ENCODE measurements around the gene ZBTB37. TPM values are rescaled to one million over a fixed set of nuclear protein-coding genes. Genes with fewer than 3 reads are reported as not detected.
A peak's percentile ranks its signal among the peaks of the same experiment; 100 is the strongest.

Gene ZBTB37
- total RNA-seq = 1 to 10 TPM; 5.8 to 6.7 TPM

- H3K36me3 ChIP-seq = peaks cover 6% of the 10 kb centered on the region
These were observed at the start of gene ZBTB37 for GRCh38 chr1:173868266-173869020. TSS of gene ZBTB37 (plus strand) at chr1:173868380. CDS start at chr1:173870226, 1,846 bp downstream.

GRCh38 chr1:173818459-173818858, 49.7 kb upstream of the ZBTB37 start:
- TF ChIP-seq, protein P1, sequence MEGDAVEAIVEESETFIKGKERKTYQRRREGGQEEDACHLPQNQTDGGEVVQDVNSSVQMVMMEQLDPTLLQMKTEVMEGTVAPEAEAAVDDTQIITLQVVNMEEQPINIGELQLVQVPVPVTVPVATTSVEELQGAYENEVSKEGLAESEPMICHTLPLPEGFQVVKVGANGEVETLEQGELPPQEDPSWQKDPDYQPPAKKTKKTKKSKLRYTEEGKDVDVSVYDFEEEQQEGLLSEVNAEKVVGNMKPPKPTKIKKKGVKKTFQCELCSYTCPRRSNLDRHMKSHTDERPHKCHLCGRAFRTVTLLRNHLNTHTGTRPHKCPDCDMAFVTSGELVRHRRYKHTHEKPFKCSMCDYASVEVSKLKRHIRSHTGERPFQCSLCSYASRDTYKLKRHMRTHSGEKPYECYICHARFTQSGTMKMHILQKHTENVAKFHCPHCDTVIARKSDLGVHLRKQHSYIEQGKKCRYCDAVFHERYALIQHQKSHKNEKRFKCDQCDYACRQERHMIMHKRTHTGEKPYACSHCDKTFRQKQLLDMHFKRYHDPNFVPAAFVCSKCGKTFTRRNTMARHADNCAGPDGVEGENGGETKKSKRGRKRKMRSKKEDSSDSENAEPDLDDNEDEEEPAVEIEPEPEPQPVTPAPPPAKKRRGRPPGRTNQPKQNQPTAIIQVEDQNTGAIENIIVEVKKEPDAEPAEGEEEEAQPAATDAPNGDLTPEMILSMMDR (IDR thresholded peaks at IDR 0.05) = no peak
- Histone ChIP-seq H3K4me1 (peaks cover 3% of the 10 kb centered on the region), H3K27me3 (no peaks in the 10 kb centered on the region), H3K27ac (no peak overlapping the region), H3K4me3 (no peak overlapping the region), H3K36me3 (no peaks in the 10 kb centered on the region), H3K9me3 (no peaks in the 10 kb centered on the region), H3K9ac (ENCODE audit: low read depth in 2 of 2, low read length in 2 of 2) (no peak overlapping the region)
- DNase-seq = no peak
- intact Hi-C loops (cut with DNase I) = no loop called here

More at GRCh38 chr1:173868266-173869020, at the start of gene ZBTB37:
- H3K27me3 ChIP-seq = no peaks in the 10 kb centered on the region
- no peaks in the 10 kb centered on the region for H3K9me3 ChIP-seq
- intact Hi-C loops (cut with DNase I) = loop anchor here (5.0 kb wide), 1 partner anchor 154 kb away; the partner anchor contains the start of gene RC3H1
- TF ChIP-seq, protein P1 (IDR thresholded peaks at IDR 0.05) = no peak
- H3K27ac ChIP-seq = peak within 1 kb of the TSS; percentile 96
- peak; percentile 97 for DNase-seq
- peak within 1 kb of the TSS; percentile 79 for H3K4me3 ChIP-seq
- H3K9ac ChIP-seq (ENCODE audit: low read depth in 2 of 2, low read length in 2 of 2) = peak within 1 kb of the TSS; percentile 71 to 86
- peaks cover 5% of the 10 kb centered on the region for H3K4me1 ChIP-seq

GRCh38 chr1:173821680-173822079, 46.5 kb upstream of the ZBTB37 start:
- Histone ChIP-seq H3K27ac (no peak overlapping the region), H3K4me1 (peaks cover 3% of the 10 kb centered on the region), H3K4me3 (no peak overlapping the region), H3K9ac (ENCODE audit: low read depth in 2 of 2, low read length in 2 of 2) (no peak overlapping the region), H3K36me3 (no peaks in the 10 kb centered on the region), H3K9me3 (no peaks in the 10 kb centered on the region), H3K27me3 (no peaks in the 10 kb centered on the region)
- no peak for DNase-seq
- TF ChIP-seq, protein P1 (IDR thresholded peaks at IDR 0.05) = no peak
- intact Hi-C loops (cut with DNase I) = loop anchor here (5.0 kb wide), 1 partner anchor 389 kb away; no protein-coding TSS in a partner anchor

DNA sequence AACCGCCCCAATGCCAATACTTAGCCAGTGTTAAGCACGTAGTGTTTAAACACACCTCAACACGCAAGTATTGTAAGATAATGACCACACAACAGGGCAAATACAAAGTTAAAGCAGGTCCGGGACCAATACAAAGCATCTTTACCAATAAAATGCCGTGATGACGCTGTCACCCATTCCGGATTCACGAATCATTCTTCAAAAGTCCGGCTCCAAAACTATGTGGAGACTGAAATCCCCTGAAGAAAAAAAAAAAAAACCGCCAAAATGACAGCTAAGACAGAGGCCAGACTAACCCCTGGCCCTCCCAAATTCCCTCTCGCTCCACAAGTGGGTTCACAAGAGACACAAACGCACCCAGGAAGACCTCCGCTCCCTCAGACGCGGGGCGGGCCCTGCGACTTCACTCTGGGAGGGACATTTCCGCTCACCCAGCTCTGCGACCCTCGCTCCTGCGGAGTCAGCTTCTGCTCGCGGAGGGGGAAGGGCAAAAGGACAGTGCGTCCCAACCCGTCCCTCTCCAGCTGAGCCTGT, 44.3 kb upstream of the ZBTB37 start:
- intact Hi-C loops (cut with DNase I) = loop anchor here (5.0 kb wide), 1 partner anchor 392 kb away; no protein-coding TSS in a partner anchor
- H3K9ac ChIP-seq (ENCODE audit: low read depth in 2 of 2, low read length in 2 of 2) = peak overlapping the region; percentile 70 to 94

More for the DNA sequence above, 44.3 kb upstream of the ZBTB37 start:
- no peak for DNase-seq
- Histone ChIP-seq H3K4me1 (peaks cover 3% of the 10 kb centered on the region), H3K36me3 (no peaks in the 10 kb centered on the region), H3K27me3 (no peaks in the 10 kb centered on the region), H3K9me3 (no peaks in the 10 kb centered on the region), H3K27ac (peak overlapping the region; percentile 86), H3K4me3 (peak overlapping the region; percentile 72)
- TF ChIP-seq, protein P1 (IDR thresholded peaks at IDR 0.05) = no peak
